HL-60 (cell line): Measurements from ENCODE around the gene GALNT13.

Source experiments
- DNase-seq, 2 experiments: peaks; one replicate each; pipeline ENCODE4 v3.0.0-alpha.2; 2010 to 2020; ENCODE audit warnings: low read depth in 1 of 2, low spot score in 1 of 2
- H3K27ac ChIP-seq: fragments of 250-450 bp; sonication (Bioruptor Pico); replicated peaks from 2 replicates; pipeline ENCODE4 v1.5.1; 2020; ENCODE audit warnings: mild to moderate bottlenecking, moderate library complexity
- H3K27me3 ChIP-seq: fragments of 250-450 bp; sonication (Bioruptor Pico); 2 replicates; pipeline ENCODE4 v1.5.1; 2021; ENCODE audit warnings: mild to moderate bottlenecking, moderate library complexity; ENCODE audit not compliant: insufficient read depth, poor library complexity, severe bottlenecking
- H3K4me3 ChIP-seq: replicated peaks from 2 replicates; pipeline ENCODE4 v1.5.1; 2011; ENCODE audit warnings: mild to moderate bottlenecking, control low read depth, low read length; ENCODE audit not compliant: insufficient read depth
- GABPA ChIP-seq: IDR thresholded peaks from 2 replicates; pipeline ENCODE4 v1.6.1; 2012; ENCODE audit warnings: low read depth
- POLR2AphosphoS5 ChIP-seq: IDR thresholded peaks from 2 replicates; pipeline ENCODE4 v1.6.1; 2012; ENCODE audit warnings: low read depth
- SPI1 ChIP-seq: IDR thresholded peaks from 2 replicates; pipeline ENCODE4 v1.6.1; 2012; ENCODE audit warnings: low read depth, mild to moderate bottlenecking, borderline replicate concordance
- TF ChIP-seq, protein P1 (sequence below): IDR thresholded peaks from 2 replicates; pipeline ENCODE4 v1.6.1; 2012; ENCODE audit warnings: low read depth; ENCODE audit not compliant: insufficient replicate concordance
- TF ChIP-seq, protein P2 (sequence below): IDR thresholded peaks from one replicate; pipeline ENCODE4 v1.5.1; 2011; ENCODE audit warnings: low read length, control low read depth, inconsistent platforms; ENCODE audit not compliant: insufficient read depth

GALNT13 gene

DNA sequence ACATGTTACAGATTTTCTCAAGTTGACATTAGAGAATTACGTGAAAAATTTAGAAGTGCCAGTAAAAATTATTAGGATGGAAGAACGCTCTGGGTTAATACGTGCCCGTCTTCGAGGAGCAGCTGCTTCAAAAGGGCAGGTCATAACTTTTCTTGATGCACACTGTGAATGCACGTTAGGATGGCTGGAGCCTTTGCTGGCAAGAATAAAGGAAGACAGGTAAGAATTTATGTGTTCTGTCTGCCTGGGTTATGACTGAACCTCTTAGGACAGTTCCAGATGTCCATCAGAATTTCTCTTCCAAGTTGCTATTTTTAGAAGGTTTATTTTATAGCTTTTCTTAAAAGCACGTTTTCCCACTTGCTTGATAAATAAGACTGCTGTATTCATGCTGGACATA lies 371.0 kb downstream of the GALNT13 start:
- H3K27ac ChIP-seq: no peak overlapping the region
- no peak overlapping the region for H3K4me3 ChIP-seq
- no peaks in the 10 kb centered on the region for H3K27me3 ChIP-seq
- no peak for DNase-seq
- TF ChIP-seq SPI1: no peak
- TF ChIP-seq GABPA: no peak
- TF ChIP-seq, protein P1, sequence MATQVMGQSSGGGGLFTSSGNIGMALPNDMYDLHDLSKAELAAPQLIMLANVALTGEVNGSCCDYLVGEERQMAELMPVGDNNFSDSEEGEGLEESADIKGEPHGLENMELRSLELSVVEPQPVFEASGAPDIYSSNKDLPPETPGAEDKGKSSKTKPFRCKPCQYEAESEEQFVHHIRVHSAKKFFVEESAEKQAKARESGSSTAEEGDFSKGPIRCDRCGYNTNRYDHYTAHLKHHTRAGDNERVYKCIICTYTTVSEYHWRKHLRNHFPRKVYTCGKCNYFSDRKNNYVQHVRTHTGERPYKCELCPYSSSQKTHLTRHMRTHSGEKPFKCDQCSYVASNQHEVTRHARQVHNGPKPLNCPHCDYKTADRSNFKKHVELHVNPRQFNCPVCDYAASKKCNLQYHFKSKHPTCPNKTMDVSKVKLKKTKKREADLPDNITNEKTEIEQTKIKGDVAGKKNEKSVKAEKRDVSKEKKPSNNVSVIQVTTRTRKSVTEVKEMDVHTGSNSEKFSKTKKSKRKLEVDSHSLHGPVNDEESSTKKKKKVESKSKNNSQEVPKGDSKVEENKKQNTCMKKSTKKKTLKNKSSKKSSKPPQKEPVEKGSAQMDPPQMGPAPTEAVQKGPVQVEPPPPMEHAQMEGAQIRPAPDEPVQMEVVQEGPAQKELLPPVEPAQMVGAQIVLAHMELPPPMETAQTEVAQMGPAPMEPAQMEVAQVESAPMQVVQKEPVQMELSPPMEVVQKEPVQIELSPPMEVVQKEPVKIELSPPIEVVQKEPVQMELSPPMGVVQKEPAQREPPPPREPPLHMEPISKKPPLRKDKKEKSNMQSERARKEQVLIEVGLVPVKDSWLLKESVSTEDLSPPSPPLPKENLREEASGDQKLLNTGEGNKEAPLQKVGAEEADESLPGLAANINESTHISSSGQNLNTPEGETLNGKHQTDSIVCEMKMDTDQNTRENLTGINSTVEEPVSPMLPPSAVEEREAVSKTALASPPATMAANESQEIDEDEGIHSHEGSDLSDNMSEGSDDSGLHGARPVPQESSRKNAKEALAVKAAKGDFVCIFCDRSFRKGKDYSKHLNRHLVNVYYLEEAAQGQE: no peak
- TF ChIP-seq, protein P2, sequence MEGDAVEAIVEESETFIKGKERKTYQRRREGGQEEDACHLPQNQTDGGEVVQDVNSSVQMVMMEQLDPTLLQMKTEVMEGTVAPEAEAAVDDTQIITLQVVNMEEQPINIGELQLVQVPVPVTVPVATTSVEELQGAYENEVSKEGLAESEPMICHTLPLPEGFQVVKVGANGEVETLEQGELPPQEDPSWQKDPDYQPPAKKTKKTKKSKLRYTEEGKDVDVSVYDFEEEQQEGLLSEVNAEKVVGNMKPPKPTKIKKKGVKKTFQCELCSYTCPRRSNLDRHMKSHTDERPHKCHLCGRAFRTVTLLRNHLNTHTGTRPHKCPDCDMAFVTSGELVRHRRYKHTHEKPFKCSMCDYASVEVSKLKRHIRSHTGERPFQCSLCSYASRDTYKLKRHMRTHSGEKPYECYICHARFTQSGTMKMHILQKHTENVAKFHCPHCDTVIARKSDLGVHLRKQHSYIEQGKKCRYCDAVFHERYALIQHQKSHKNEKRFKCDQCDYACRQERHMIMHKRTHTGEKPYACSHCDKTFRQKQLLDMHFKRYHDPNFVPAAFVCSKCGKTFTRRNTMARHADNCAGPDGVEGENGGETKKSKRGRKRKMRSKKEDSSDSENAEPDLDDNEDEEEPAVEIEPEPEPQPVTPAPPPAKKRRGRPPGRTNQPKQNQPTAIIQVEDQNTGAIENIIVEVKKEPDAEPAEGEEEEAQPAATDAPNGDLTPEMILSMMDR: no peak
- TF ChIP-seq POLR2AphosphoS5: no peak

DNA sequence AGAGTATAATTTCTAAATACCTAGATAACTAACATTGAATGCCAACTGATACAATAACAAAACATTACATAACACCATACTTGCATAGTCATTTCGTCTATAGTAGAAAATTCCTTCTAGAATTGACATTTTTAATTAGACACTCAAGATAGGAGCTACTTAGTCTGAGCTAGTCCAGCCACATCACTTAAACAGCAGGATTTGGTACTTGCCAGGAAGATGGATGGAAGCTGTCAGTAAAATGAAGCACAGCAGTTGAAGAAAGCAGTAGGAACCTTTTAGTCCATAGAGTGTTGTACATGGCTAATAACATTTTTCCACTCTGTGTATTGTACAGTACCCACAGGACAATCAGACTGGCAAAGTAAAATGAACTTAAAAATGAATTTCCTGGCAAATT lies 372.0 kb downstream of the GALNT13 start:
- no peak for TF ChIP-seq SPI1
- no peaks in the 10 kb centered on the region for H3K27me3 ChIP-seq

DNA sequence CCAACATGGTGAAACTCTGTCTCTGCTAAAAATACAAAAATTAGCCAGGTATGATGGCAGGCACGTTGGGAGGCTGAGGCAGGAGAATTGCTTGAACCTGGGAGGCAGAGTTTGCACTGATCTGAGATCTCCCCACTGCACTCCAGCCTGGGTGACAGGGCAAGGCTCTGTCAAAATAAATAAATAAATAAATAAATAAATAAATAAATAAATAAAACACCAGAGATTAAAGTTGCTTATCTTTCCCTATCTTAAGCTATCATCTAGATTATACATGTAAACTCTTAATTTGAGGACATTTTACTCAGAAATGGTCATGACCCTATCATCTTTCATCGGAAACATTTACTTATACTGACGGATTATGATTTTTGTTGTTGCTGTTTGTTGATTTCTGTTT lies 373.2 kb downstream of the GALNT13 start:
- no peak overlapping the region for H3K4me3 ChIP-seq
- no peak for DNase-seq

More for the DNA sequence above, 372.0 kb downstream of the GALNT13 start:
- no peak overlapping the region for H3K27ac ChIP-seq
- H3K4me3 ChIP-seq: no peak overlapping the region
- no peak for DNase-seq

DNA sequence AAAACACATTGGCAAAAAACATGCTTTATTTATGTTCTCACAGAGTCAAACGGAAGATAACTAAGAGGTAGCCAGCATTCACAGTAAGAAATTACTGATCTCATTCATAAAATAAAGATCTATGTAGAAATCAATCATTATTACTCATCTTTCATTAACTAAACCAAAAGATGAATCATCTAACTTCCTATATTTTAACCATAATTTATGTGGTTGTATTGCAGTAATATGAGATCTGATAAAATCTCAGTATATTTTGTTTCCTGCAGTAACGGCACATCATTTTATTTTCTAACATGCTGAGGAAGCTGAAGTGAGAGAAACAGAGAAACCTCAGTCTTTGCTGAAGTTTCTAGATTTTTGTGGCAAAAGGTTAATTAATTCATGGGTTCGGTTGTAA lies 375.8 kb downstream of the GALNT13 start:
- Histone ChIP-seq H3K27ac (no peak overlapping the region), H3K27me3 (no peaks in the 10 kb centered on the region), H3K4me3 (no peak overlapping the region)
- DNase-seq: no peak
- TF ChIP-seq POLR2AphosphoS5 (no peak), SPI1 (no peak)
- TF ChIP-seq, protein P1: no peak

More for the DNA sequence above, 373.2 kb downstream of the GALNT13 start:
- Histone ChIP-seq H3K27me3 (no peaks in the 10 kb centered on the region), H3K27ac (no peak overlapping the region)
- TF ChIP-seq, protein P2: no peak
- no peak for TF ChIP-seq GABPA
- TF ChIP-seq, protein P1: no peak
- no peak for TF ChIP-seq SPI1
- no peak for TF ChIP-seq POLR2AphosphoS5
